Progenitor cell of endocrine pancreas (in vitro differentiated cells): ENCODE measurements around the gene SCUBE1. TPM values are rescaled to one million over a fixed set of nuclear protein-coding genes. Genes with fewer than 3 reads are reported as not detected.

ENCODE experiments used
- DNase-seq: peaks from one replicate; pipeline ENCODE4 v3.0.0; 2021; ENCODE audit warnings: low spot score; ENCODE audit not compliant: unreplicated experiment
- H3K27ac Mint-ChIP-seq: 2 replicates; pipeline ENCODE4 v1.8.0; 2021; ENCODE audit warnings: mild to moderate bottlenecking, moderate library complexity, mixed read lengths
- H3K27me3 Mint-ChIP-seq: 2 replicates; pipeline ENCODE4 v1.8.0; 2021; ENCODE audit warnings: mixed read lengths
- H3K36me3 Mint-ChIP-seq: 2 replicates; pipeline ENCODE4 v1.8.0; 2022; ENCODE audit warnings: mixed read lengths; ENCODE audit not compliant: insufficient read depth
- H3K4me1 Mint-ChIP-seq: 2 replicates; pipeline ENCODE4 v1.8.0; 2021; ENCODE audit warnings: low read depth, mixed read lengths
- H3K4me3 Mint-ChIP-seq: 2 replicates; pipeline ENCODE4 v1.8.0; 2021; ENCODE audit warnings: low read depth, mild to moderate bottlenecking, moderate library complexity, mixed read lengths
- H3K9me3 Mint-ChIP-seq: 2 replicates; pipeline ENCODE4 v1.8.0; 2021; ENCODE audit warnings: low read depth, mixed read lengths
- CTCF ChIP-seq: fragments of 200-600 bp; sonication (generic); IDR thresholded peaks from one replicate; pipeline ENCODE4 v1.5.0; 2021; ENCODE audit warnings: antibody characterized with exemption, mild to moderate bottlenecking; ENCODE audit not compliant: unreplicated experiment
- total RNA-seq: library from RNA; stranded (reverse); gene quantifications from 2 replicates; pipeline ENCODE4 v1.2.1, GENCODE V29; 2021

Gene SCUBE1
- total RNA-seq, 1 donor from 2014 or later: 4.5 TPM

DNA sequence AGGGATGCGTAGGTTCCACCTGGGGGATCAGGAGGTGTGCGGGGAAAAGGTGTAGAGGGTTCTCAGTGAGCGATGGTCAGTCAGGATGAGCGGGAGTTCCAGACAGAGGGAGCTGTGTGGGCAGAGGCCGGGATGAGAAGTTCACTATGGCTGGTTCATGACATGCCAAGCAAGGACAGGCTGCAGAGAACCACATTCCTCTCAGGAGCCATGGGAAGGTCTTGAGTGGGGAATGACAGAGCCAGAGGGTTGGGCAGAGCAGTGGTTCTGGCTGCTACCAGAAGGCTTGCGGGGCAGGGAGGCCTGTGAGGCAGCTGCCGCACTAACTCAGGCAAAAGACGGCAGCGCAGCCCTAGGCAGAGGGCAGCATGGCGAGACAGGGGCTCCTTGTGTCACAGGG, 66.1 kb downstream of the SCUBE1 start:
- no peak for TF ChIP-seq CTCF
- peak overlapping the region; percentile 45 for H3K27ac Mint-ChIP-seq
- H3K36me3 Mint-ChIP-seq: no peaks in the 10 kb centered on the region
- H3K9me3 Mint-ChIP-seq: no peaks in the 10 kb centered on the region
- DNase-seq: no peak
- H3K4me3 Mint-ChIP-seq: no peak overlapping the region
- peaks cover 55% of the 10 kb centered on the region for H3K27me3 Mint-ChIP-seq
- H3K4me1 Mint-ChIP-seq: peaks cover 2% of the 10 kb centered on the region

DNA sequence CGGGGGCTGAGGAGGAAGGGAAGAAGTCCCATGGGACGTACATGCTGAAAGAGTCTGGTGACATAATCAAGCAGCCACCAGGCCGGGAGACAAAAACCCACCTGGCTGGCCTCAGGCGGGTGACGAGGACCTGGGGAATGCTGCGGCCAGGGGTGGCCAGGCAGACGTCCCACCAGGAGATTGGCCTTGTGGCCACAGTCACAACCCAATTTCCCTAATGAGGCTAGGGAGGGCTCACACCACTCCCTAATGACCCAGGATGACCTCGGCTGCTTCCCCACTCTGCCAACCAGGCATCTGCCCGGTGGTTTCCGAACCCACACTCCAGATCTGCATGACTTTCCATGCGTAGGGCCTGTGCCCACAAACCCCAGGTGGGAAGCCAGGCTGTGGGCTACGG, 66.9 kb downstream of the SCUBE1 start:
- DNase-seq: no peak
- Mint-ChIP-seq H3K4me3 (no peak overlapping the region), H3K27me3 (peaks cover 51% of the 10 kb centered on the region), H3K9me3 (no peaks in the 10 kb centered on the region), H3K36me3 (no peaks in the 10 kb centered on the region), H3K27ac (no peak overlapping the region), H3K4me1 (peaks cover 2% of the 10 kb centered on the region)
- no peak for TF ChIP-seq CTCF

DNA sequence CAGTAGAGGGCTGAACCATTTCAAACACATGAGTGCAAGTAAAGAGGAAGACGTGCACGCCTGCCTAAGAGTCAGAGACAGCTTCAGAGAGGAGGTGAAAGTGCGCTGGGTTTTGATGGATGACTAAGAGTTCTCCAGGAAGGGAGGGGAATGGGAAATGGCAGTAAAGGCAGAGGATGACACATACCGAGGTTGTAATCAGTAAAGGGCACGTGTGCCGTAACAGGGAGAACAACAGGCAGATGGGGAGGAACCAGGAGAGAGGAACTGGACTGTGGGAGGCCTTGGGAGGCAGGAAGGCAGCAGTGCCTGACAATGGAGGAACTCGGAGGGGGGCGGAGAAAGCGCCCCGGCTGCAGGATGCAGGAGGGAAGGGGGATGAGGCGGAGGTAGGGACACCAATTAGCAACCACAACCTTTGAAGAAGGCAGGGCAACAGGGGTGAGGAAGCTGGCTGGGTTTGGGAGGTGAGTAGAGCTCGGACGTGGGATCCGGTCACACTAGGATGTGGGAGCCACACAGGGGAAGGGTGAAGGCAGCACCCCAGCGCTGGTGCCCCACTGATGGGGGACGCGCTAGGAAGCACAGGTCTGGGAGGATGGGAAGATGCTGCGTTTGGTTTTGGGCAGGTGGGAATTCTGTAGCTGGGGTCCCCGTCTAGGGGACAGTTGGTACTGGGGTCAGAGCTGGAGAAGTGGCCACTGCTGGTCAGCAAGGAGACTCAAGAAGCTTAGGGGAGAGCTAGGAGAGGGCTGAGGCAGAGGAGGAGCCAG, 67.4 kb downstream of the SCUBE1 start:
- Mint-ChIP-seq H3K4me1 (peaks cover 2% of the 10 kb centered on the region), H3K4me3 (no peak overlapping the region), H3K9me3 (no peaks in the 10 kb centered on the region), H3K27me3 (peaks cover 56% of the 10 kb centered on the region), H3K36me3 (no peaks in the 10 kb centered on the region), H3K27ac (no peak overlapping the region)
- no peak for DNase-seq
- no peak for TF ChIP-seq CTCF

DNA sequence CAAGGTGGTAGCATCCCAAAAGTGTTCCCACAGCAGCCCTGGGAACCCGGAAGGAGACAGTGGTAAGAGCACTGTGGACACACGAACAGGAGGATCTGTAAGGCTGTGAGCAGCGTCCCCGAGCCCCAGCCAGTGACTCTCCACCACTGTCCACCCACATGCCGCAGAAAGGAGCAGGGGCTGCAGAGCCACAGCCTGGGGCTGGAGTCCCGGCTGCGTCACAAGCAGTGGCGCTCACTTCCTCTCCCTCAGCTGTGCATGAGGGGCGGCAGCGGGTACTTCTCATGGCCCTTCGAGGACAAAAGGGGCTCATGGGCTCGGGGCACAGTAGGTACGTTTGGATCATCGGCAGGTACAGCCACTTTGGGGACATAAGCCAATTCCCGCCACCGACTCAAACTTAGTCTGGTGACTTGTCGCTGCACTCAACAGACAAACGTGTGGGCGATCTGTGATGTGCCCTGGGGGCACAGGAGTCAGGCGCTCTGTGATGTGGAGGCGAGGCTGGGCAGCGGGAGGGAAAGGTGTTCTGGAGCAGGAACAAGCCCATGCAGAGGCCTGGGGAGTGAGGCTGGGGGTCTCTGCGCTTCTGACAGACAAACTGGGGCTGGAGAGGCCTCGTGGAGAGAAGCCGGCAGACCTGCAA, 68.5 kb downstream of the SCUBE1 start:
- Mint-ChIP-seq H3K27me3 (peaks cover 55% of the 10 kb centered on the region), H3K9me3 (no peaks in the 10 kb centered on the region), H3K4me3 (no peak overlapping the region), H3K4me1 (peaks cover 2% of the 10 kb centered on the region), H3K27ac (no peak overlapping the region), H3K36me3 (no peaks in the 10 kb centered on the region)
- no peak for TF ChIP-seq CTCF
- DNase-seq: no peak

GRCh38 chr22:43273902-43274484, 69.2 kb downstream of the SCUBE1 start:
- no peaks in the 10 kb centered on the region for H3K36me3 Mint-ChIP-seq

More at GRCh38 chr22:43273902-43274484, 69.2 kb downstream of the SCUBE1 start:
- Mint-ChIP-seq H3K9me3 (no peaks in the 10 kb centered on the region), H3K27me3 (peaks cover 59% of the 10 kb centered on the region), H3K27ac (no peak overlapping the region), H3K4me3 (no peak overlapping the region), H3K4me1 (peaks cover 2% of the 10 kb centered on the region)
- TF ChIP-seq CTCF: peak; percentile 78
- DNase-seq: peak; percentile 49
